GM12878 (cell line): Measurements from ENCODE around the gene CDH5. TPM values are rescaled to one million over a fixed set of nuclear protein-coding genes. Genes with fewer than 3 reads are reported as not detected.

Source experiments
- ATAC-seq: fragments of 200-7000 bp; cut with Tn5 transposase; 3 replicates; pipeline ENCODE4 v1.9.1; 2020; ENCODE audit warnings: mild to moderate bottlenecking, moderate library complexity
- BruUV-seq: library from RNA; stranded (reverse); fragments of 400-500 nt; replicated peaks from 2 replicates; lab custom pipeline; 2021; lab: Mats Ljungman, UMichigan
- CTCF ChIA-PET: fragments of 300-600 bp; sonication (Branson Sonifier 250); formaldehyde crosslinking; extraction: SDS; loops from one replicate; lab custom pipeline; 2021; ENCODE audit warnings: inconsistent platforms; lab: Yijun Ruan, JAX
- POLR2A ChIA-PET: fragments of 350-600 bp; formaldehyde crosslinking; extraction: SDS; loops from one replicate; lab custom pipeline; 2021; ENCODE audit warnings: inconsistent platforms; lab: Charles Lee
- RAD21 ChIA-PET: fragments of 300-600 bp; sonication (Branson Sonifier 250); formaldehyde crosslinking; loops from one replicate; lab custom pipeline; 2023; ENCODE audit warnings: antibody characterized with exemption; ENCODE audit not compliant: unreplicated experiment; lab: Charles Lee
- SMC1A ChIA-PET: fragments of 300-600 bp; sonication (Branson Sonifier 250); formaldehyde crosslinking; loops from one replicate; lab custom pipeline; 2023; ENCODE audit not compliant: unreplicated experiment, uncharacterized antibody; lab: Charles Lee
- DNase-seq: peaks from one replicate; pipeline ENCODE4 v3.0.0-alpha.2; 2011; ENCODE audit warnings: low read depth, low spot score
- FAIRE-seq: peaks from 3 replicates; lab custom pipeline; 2011; peaks lifted over from hg19 to GRCh38; lab: Jason Lieb, UNC
- H2AFZ ChIP-seq: 2 replicates; pipeline ENCODE4 v1.6.0; 2011; ENCODE audit warnings: low read depth, low read length, control low read depth; ENCODE audit not compliant: control insufficient read depth
- H3K27ac ChIP-seq: 2 replicates; pipeline ENCODE4 v1.5.1; 2011; ENCODE audit warnings: control low read depth; ENCODE audit not compliant: control insufficient read depth, insufficient read depth
- H3K27me3 ChIP-seq, 2 experiments: replicated peaks in 1 of 2; 2 replicates each; pipeline versions ENCODE4 v1.6.0 to v1.6.1; 2011; ENCODE audit warnings: low read length in 1 of 2; ENCODE audit not compliant: control insufficient read depth in 2 of 2, insufficient read depth in 2 of 2
- H3K36me3 ChIP-seq, 2 experiments: 2 replicates each; pipeline ENCODE4 v1.5.1; 2011; ENCODE audit warnings: low read length in 1 of 2; ENCODE audit not compliant: control insufficient read depth in 2 of 2, insufficient read depth in 2 of 2
- H3K4me1 ChIP-seq: 2 replicates; pipeline ENCODE4 v1.6.1; 2011; ENCODE audit warnings: mild to moderate bottlenecking, low read length, moderate library complexity, mixed read lengths; ENCODE audit not compliant: control insufficient read depth, insufficient read depth
- H3K4me2 ChIP-seq: 2 replicates; pipeline ENCODE4 v1.6.0; 2011; ENCODE audit warnings: control low read depth; ENCODE audit not compliant: control insufficient read depth, insufficient read depth
- H3K4me3 ChIP-seq: fragments of 200-600 bp; sonication (generic); 2 replicates; pipeline ENCODE4 v1.5.1; 2016
- H3K79me2 ChIP-seq: 2 replicates; pipeline ENCODE4 v1.6.0; 2011; ENCODE audit warnings: low read length; ENCODE audit not compliant: control insufficient read depth, insufficient read depth
- H3K9ac ChIP-seq: 2 replicates; pipeline ENCODE4 v1.8.0; 2011; ENCODE audit warnings: low read length, control low read depth, mixed read lengths; ENCODE audit not compliant: control insufficient read depth, insufficient read depth
- H3K9me3 ChIP-seq: replicated peaks from 3 replicates; pipeline ENCODE4 v1.5.1; 2011; ENCODE audit warnings: mild to moderate bottlenecking, low read length; ENCODE audit not compliant: control insufficient read depth, insufficient read depth
- H4K20me1 ChIP-seq: 2 replicates; pipeline ENCODE4 v1.6.0; 2011; ENCODE audit not compliant: control insufficient read depth, insufficient read depth
- EED ChIP-seq: sonication (generic); IDR thresholded peaks from 2 replicates; pipeline ENCODE4 v1.6.1; 2016; ENCODE audit warnings: antibody characterized with exemption, low read depth
- FOS ChIP-seq: IDR thresholded peaks from 3 replicates; pipeline ENCODE4 v1.6.1; 2011; ENCODE audit warnings: borderline replicate concordance; ENCODE audit not compliant: insufficient read length; ENCODE audit errors: extremely low read depth
- SUPT20H ChIP-seq: IDR thresholded peaks from 2 replicates; pipeline ENCODE4 v1.6.1; 2011; ENCODE audit warnings: low read depth, mild to moderate bottlenecking, low read length, moderate library complexity, borderline replicate concordance; ENCODE audit not compliant: control insufficient read depth
- TCF12 ChIP-seq: IDR thresholded peaks from 2 replicates; pipeline ENCODE4 v1.6.1; 2011; ENCODE audit warnings: low read depth, mild to moderate bottlenecking, low read length
- ZBTB33 ChIP-seq: fragments of 450-650 bp; IDR thresholded peaks from 2 replicates; pipeline ENCODE4 v1.6.1; 2017; ENCODE audit warnings: mild to moderate bottlenecking
- WGBS: methylation state at CpG from one replicate; pipeline ENCODE4 v1.1.6; 2016; ENCODE audit warnings: low lambda C conversion rate; ENCODE audit not compliant: insufficient replicate concordance, insufficient coverage; ENCODE audit errors: missing lambda C conversion rate; 5-methylcytosine and 5-hydroxymethylcytosine counted together
- in situ Hi-C: fragments of 300-500 bp; cut with MboI; formaldehyde crosslinking; loops from 9 replicates; pipeline ENCODE4 v1.14.3; 2018; ENCODE audit warnings: mixed read lengths
- intact Hi-C: fragments of 100-400 bp; cut with micrococcal nuclease; formaldehyde crosslinking; loops from one replicate; pipeline ENCODE4 v1.14.2; 2022; ENCODE audit not compliant: unreplicated experiment
- polyA plus RNA-seq, 11 experiments: library from polyadenylated mRNA; depleted of rRNA in 4 of 11; unstranded in 6 of 11; stranded (reverse) in 5 of 11; fragments of >200 nt; fragmentation: Nextera tagmentation in 4 of 11; fragmentation: Illumina TruSeq in 1 of 11; extraction: Ambion mirVana in 4 of 11; extraction: Trizol in 1 of 11; gene quantifications; 1 replicate in 1 of 11; 2 replicates in 10 of 11; pipeline versions ENCODE4 v1.2.1 to v1.2.3, GENCODE V29; 2011 to 2016; ENCODE audit warnings: inconsistent platforms in 2 of 11, missing spikeins in 2 of 11, low read depth in 1 of 11
- total RNA-seq, 4 experiments: library from RNA; depleted of rRNA in 3 of 4; stranded (reverse); fragments of >200 nt in 3 of 4; fragmentation: Illumina TruSeq in 1 of 4; extraction: Trizol in 1 of 4; gene quantifications; 2 replicates each; pipeline versions ENCODE4 v1.2.1 to v1.2.3, GENCODE V29; 2013 to 2021
- TF ChIP-seq, protein P1 (sequence below), 3 experiments: IDR thresholded peaks in 2 of 3; conservative IDR thresholded peaks in 1 of 3; 2 replicates each; pipeline ENCODE4 v1.5.1; 2011; ENCODE audit warnings: low read depth in 3 of 3, low read length in 3 of 3, mild to moderate bottlenecking in 3 of 3, control low read depth in 2 of 3, moderate library complexity in 2 of 3, inconsistent platforms in 1 of 3, mixed read lengths in 1 of 3; ENCODE audit not compliant: control insufficient read depth in 2 of 3, insufficient read depth in 1 of 3; ENCODE audit errors: extremely low read depth in 1 of 3

Gene CDH5
- total and polyA plus RNA-seq, 10 of the 15 experiments (the other 5 are each of a cell fraction or from before 2014, with no cell fraction given), result not detected

DNA sequence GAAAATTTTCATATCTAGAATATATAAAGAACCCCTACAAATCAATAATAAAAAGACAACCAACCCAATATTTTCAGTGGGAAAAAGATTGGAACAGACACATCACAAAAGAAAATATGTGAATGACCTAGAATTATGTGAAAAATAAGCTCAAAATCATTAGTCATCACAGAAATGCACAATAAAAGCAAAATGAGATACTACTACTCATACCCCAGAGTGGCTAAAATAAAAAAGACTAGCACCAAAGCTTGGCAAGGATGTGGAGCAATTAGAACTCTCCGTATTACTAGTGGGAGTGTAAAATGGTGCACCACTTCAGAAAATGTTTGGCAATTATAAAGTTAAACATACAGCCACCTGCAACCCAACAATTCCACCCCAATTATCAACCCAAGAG is 48.0 kb upstream of the CDH5 start:
- H2AFZ ChIP-seq, result no peak overlapping the region
- SMC1A ChIA-PET, result interaction anchor here (1.1 kb wide), 1 partner anchor 42 kb away, joined by 3 read pairs; no protein-coding TSS in a partner anchor
- 4% methylated on average over 1 of the region's 1 CpG for WGBS
- DNase-seq (no peak), ATAC-seq (no peak), FAIRE-seq (no peak)
- H3K36me3 ChIP-seq, result no peaks in the 10 kb centered on the region
- H3K4me1 ChIP-seq, result no peaks in the 10 kb centered on the region
- H3K9ac ChIP-seq, result no peak overlapping the region
- H3K79me2 ChIP-seq, result no peaks in the 10 kb centered on the region
- RAD21 ChIA-PET, result no interaction called here
- intact Hi-C loops, result no loop called here
- no peaks in the 10 kb centered on the region for H3K9me3 ChIP-seq
- H4K20me1 ChIP-seq, result no peaks in the 10 kb centered on the region
- no peak for TF ChIP-seq ZBTB33
- no peak for TF ChIP-seq FOS
- no peak for TF ChIP-seq EED
- TF ChIP-seq SUPT20H, result no peak
- TF ChIP-seq, protein P1, sequence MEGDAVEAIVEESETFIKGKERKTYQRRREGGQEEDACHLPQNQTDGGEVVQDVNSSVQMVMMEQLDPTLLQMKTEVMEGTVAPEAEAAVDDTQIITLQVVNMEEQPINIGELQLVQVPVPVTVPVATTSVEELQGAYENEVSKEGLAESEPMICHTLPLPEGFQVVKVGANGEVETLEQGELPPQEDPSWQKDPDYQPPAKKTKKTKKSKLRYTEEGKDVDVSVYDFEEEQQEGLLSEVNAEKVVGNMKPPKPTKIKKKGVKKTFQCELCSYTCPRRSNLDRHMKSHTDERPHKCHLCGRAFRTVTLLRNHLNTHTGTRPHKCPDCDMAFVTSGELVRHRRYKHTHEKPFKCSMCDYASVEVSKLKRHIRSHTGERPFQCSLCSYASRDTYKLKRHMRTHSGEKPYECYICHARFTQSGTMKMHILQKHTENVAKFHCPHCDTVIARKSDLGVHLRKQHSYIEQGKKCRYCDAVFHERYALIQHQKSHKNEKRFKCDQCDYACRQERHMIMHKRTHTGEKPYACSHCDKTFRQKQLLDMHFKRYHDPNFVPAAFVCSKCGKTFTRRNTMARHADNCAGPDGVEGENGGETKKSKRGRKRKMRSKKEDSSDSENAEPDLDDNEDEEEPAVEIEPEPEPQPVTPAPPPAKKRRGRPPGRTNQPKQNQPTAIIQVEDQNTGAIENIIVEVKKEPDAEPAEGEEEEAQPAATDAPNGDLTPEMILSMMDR (IDR thresholded peaks at IDR 0.05 in 2 of 3, conservative IDR thresholded peaks at IDR 0.05 in 1 of 3; ENCODE audit: control insufficient read depth in 2 of 3, extremely low read depth in 1 of 3, insufficient read depth in 1 of 3, low read depth in 3 of 3, low read length in 3 of 3), result no peak
- TF ChIP-seq TCF12, result no peak
- H3K27me3 ChIP-seq, result no peaks in the 10 kb centered on the region
- POLR2A ChIA-PET, result no interaction called here
- no TSS peak for BruUV-seq
- no peak overlapping the region for H3K4me2 ChIP-seq
- CTCF ChIA-PET, result interaction anchor here (0.6 to 5.4 kb wide), 5 partner anchors 25 to 1722 kb away, joined by 3 to 26 read pairs (median 3); no protein-coding TSS in a partner anchor
- H3K27ac ChIP-seq, result no peak overlapping the region
- H3K4me3 ChIP-seq, result no peak overlapping the region
- in situ Hi-C loops, result no loop called here
